WTC11 (cell line): ENCODE data around the gene HIC1. TPM values are rescaled to one million over a fixed set of nuclear protein-coding genes. Genes with fewer than 3 reads are reported as not detected.
A peak's percentile ranks its signal among the peaks of the same experiment; 100 is the strongest.

Experiments used
- CBFB ChIP-seq: sonication (generic); formaldehyde crosslinking; IDR thresholded peaks from 2 replicates; pipeline ENCODE4 v1.8.1; 2022; ENCODE audit warnings: mild to moderate bottlenecking, low read depth, missing genetic modification reagents
- ELF4 ChIP-seq: sonication (generic); formaldehyde crosslinking; IDR thresholded peaks from 2 replicates; pipeline ENCODE4 v1.8.1; 2022; ENCODE audit warnings: low read depth, mild to moderate bottlenecking, moderate library complexity, missing genetic modification reagents
- ETV6 ChIP-seq: sonication (generic); formaldehyde crosslinking; IDR thresholded peaks from 2 replicates; pipeline ENCODE4 v1.8.1; 2022; ENCODE audit warnings: mild to moderate bottlenecking, missing genetic modification reagents
- FOXP1 ChIP-seq: sonication (generic); formaldehyde crosslinking; IDR thresholded peaks from 2 replicates; pipeline ENCODE4 v1.8.0; 2022; ENCODE audit warnings: missing genetic modification reagents, mild to moderate bottlenecking, moderate library complexity, borderline replicate concordance
- GTF2I ChIP-seq: fragments of 250-450 bp; sonication (Bioruptor Pico); conservative IDR thresholded peaks from 2 replicates; pipeline ENCODE4 v1.4.0; 2021; ENCODE audit warnings: mild to moderate bottlenecking
- HMGA2 ChIP-seq: fragments of 250-450 bp; sonication (Bioruptor Pico); IDR thresholded peaks from 2 replicates; pipeline ENCODE4 v1.4.0; 2021; ENCODE audit warnings: mild to moderate bottlenecking, moderate library complexity
- JAZF1 ChIP-seq: fragments of 250-450 bp; sonication (Bioruptor Pico); IDR thresholded peaks from 2 replicates; pipeline ENCODE4 v1.9.0; 2021; ENCODE audit warnings: moderate library complexity, mild to moderate bottlenecking, inconsistent platforms
- MYBL2 ChIP-seq: sonication (generic); formaldehyde crosslinking; IDR thresholded peaks from 2 replicates; pipeline ENCODE4 v1.8.1; 2023; ENCODE audit warnings: mild to moderate bottlenecking, moderate library complexity, missing genetic modification reagents
- NR2C2 ChIP-seq: sonication (generic); formaldehyde crosslinking; IDR thresholded peaks from 2 replicates; pipeline ENCODE4 v1.8.0; 2022; ENCODE audit warnings: mild to moderate bottlenecking, missing genetic modification reagents
- PRRX2 ChIP-seq: fragments of 250-450 bp; sonication (Bioruptor Pico); IDR thresholded peaks from 2 replicates; pipeline ENCODE4 v1.8.0; 2021; ENCODE audit warnings: mild to moderate bottlenecking
- SMAD3 ChIP-seq: sonication (generic); formaldehyde crosslinking; IDR thresholded peaks from 2 replicates; pipeline ENCODE4 v1.8.0; 2022; ENCODE audit warnings: missing genetic modification reagents, mild to moderate bottlenecking, borderline replicate concordance
- SP1 ChIP-seq: sonication (generic); formaldehyde crosslinking; conservative IDR thresholded peaks from 2 replicates; pipeline ENCODE4 v1.8.1; 2022; ENCODE audit warnings: missing genetic modification reagents
- TCF7 ChIP-seq: sonication (generic); formaldehyde crosslinking; IDR thresholded peaks from 2 replicates; pipeline ENCODE4 v1.8.0; 2022; ENCODE audit warnings: mild to moderate bottlenecking, low read depth, missing genetic modification reagents, moderate library complexity
- TEAD1 ChIP-seq: sonication (generic); formaldehyde crosslinking; IDR thresholded peaks from 2 replicates; pipeline ENCODE4 v1.8.0; 2022; ENCODE audit warnings: mild to moderate bottlenecking, missing genetic modification reagents
- TP53 ChIP-seq: sonication (generic); formaldehyde crosslinking; IDR thresholded peaks from 2 replicates; pipeline ENCODE4 v1.8.1; 2023; ENCODE audit warnings: mild to moderate bottlenecking, missing genetic modification reagents
- ZNF219 ChIP-seq: sonication (generic); formaldehyde crosslinking; IDR thresholded peaks from 2 replicates; pipeline ENCODE4 v1.8.0; 2023; ENCODE audit warnings: missing genetic modification reagents, mild to moderate bottlenecking, borderline replicate concordance
- ZNF232 ChIP-seq: sonication (generic); formaldehyde crosslinking; IDR thresholded peaks from 2 replicates; pipeline ENCODE4 v1.8.0; 2022; ENCODE audit warnings: mild to moderate bottlenecking, missing genetic modification reagents
- ZNF416 ChIP-seq: fragments of 250-450 bp; sonication (Bioruptor Pico); IDR thresholded peaks from 2 replicates; pipeline ENCODE4 v1.9.0; 2021; ENCODE audit warnings: mild to moderate bottlenecking, inconsistent platforms
- total RNA-seq: library from RNA; stranded (reverse); gene quantifications from 3 replicates; pipeline ENCODE4 v1.2.3, GENCODE V29; 2021
- TF ChIP-seq, protein P1 (sequence below): sonication (generic); formaldehyde crosslinking; IDR thresholded peaks from 2 replicates; pipeline ENCODE4 v1.8.0; 2022; ENCODE audit warnings: mild to moderate bottlenecking, missing genetic modification reagents
- TF ChIP-seq, protein P2 (sequence below): sonication (generic); formaldehyde crosslinking; IDR thresholded peaks from 2 replicates; pipeline ENCODE4 v1.8.0; 2023; ENCODE audit warnings: missing genetic modification reagents, mild to moderate bottlenecking, borderline replicate concordance
- TF ChIP-seq, protein P3 (sequence below): sonication (generic); formaldehyde crosslinking; IDR thresholded peaks from 2 replicates; pipeline ENCODE4 v1.8.0; 2023; ENCODE audit warnings: missing genetic modification reagents
- TF ChIP-seq, protein P4 (sequence below): sonication (generic); formaldehyde crosslinking; conservative IDR thresholded peaks from 2 replicates; pipeline ENCODE4 v1.8.1; 2022; ENCODE audit warnings: mild to moderate bottlenecking, missing genetic modification reagents
- TF ChIP-seq, protein P5 (sequence below): fragments of 250-450 bp; sonication (Bioruptor Pico); IDR thresholded peaks from 2 replicates; pipeline ENCODE4 v2.1.2; 2022; ENCODE audit warnings: mild to moderate bottlenecking, moderate library complexity
- TF ChIP-seq, protein P6 (sequence below): fragments of 250-450 bp; sonication (Bioruptor Pico); IDR thresholded peaks from 2 replicates; pipeline ENCODE4 v1.9.0; 2021; ENCODE audit warnings: mild to moderate bottlenecking
- TF ChIP-seq, protein P7 (sequence below): sonication (generic); formaldehyde crosslinking; IDR thresholded peaks from 2 replicates; pipeline ENCODE4 v1.8.0; 2022; ENCODE audit warnings: mild to moderate bottlenecking, missing genetic modification reagents
- TF ChIP-seq, protein P8 (sequence below): sonication (generic); formaldehyde crosslinking; IDR thresholded peaks from 2 replicates; pipeline ENCODE4 v1.8.1; 2022; ENCODE audit warnings: mild to moderate bottlenecking, moderate library complexity, missing genetic modification reagents
- TF ChIP-seq, protein P9 (sequence below): sonication (generic); formaldehyde crosslinking; IDR thresholded peaks from 2 replicates; pipeline ENCODE4 v1.8.0; 2022; ENCODE audit warnings: mild to moderate bottlenecking, missing genetic modification reagents

Gene HIC1
- total RNA-seq, 1 experiment from 2014 or later = 0.37 TPM

DNA sequence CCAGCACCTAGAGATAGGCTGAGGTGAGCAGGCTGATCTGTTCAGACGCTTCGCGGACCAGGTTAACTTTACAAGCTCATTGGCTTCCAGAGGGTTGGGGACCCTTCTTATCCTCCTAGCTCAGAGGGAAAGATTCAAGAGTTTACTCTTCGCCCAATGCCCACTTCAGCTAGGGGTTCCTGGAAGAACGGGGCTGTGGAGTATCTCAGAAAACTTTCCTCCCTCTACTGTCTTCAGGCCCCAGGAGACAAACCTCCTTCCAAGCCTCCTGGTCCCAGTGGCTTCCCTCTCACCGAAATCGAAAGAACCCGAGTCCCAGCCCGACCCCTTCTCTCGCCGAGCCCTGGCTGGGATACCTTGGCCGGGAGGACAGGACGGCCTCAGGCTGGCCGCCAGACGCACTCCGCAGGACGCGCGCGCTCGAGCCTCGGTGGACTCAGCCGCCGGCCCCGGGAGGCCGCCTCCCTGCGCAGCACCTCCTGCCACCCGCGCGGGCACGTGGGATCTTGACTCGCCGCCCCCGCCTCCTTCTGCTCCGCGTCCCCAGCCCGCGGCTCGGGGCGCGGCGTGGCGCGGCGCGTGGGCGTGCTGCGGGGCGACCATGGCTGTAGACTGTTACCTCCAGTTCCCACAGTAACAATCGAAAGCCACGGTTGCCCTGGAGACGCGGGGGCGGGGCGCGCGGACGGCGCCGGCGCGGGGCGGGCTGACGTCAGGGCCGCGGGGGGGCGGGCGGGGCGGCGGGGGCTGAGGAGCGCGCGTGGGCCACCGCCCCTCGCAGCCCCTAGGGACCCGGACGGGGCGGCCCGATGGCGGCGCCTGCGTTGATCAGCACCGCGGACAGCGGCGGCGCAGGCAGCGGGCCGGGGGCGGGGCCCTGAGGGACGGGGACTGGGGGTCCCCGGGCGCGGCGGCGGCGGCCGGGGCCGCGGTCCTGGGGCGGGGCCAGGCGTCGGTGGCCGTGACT lies 5.3 kb upstream of the HIC1 start (continued):
- no peak; the same call in 1 of the 2 replicates for TF ChIP-seq FOXP1 (CRISPR knock-in tag)
- 0 out of 2 replicates have a peak, but pooled peaks have one; percentile 23 for TF ChIP-seq ZNF219 (CRISPR knock-in tag)
- TF ChIP-seq CBFB = no peak
- TF ChIP-seq TEAD1 (CRISPR knock-in tag) = peak; percentile 45; the same call in 1 of the 2 replicates
- TF ChIP-seq HMGA2 (CRISPR knock-in tag) = no peak
- TF ChIP-seq, protein P1, sequence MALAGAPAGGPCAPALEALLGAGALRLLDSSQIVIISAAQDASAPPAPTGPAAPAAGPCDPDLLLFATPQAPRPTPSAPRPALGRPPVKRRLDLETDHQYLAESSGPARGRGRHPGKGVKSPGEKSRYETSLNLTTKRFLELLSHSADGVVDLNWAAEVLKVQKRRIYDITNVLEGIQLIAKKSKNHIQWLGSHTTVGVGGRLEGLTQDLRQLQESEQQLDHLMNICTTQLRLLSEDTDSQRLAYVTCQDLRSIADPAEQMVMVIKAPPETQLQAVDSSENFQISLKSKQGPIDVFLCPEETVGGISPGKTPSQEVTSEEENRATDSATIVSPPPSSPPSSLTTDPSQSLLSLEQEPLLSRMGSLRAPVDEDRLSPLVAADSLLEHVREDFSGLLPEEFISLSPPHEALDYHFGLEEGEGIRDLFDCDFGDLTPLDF = no peak
- peak; percentile 18; the same call in 1 of the 2 replicates for TF ChIP-seq ETV6 (CRISPR knock-in tag)
- no peak for TF ChIP-seq ZNF232 (CRISPR knock-in tag)
- no peak for TF ChIP-seq MYBL2 (CRISPR knock-in tag)
- TF ChIP-seq, protein P2, sequence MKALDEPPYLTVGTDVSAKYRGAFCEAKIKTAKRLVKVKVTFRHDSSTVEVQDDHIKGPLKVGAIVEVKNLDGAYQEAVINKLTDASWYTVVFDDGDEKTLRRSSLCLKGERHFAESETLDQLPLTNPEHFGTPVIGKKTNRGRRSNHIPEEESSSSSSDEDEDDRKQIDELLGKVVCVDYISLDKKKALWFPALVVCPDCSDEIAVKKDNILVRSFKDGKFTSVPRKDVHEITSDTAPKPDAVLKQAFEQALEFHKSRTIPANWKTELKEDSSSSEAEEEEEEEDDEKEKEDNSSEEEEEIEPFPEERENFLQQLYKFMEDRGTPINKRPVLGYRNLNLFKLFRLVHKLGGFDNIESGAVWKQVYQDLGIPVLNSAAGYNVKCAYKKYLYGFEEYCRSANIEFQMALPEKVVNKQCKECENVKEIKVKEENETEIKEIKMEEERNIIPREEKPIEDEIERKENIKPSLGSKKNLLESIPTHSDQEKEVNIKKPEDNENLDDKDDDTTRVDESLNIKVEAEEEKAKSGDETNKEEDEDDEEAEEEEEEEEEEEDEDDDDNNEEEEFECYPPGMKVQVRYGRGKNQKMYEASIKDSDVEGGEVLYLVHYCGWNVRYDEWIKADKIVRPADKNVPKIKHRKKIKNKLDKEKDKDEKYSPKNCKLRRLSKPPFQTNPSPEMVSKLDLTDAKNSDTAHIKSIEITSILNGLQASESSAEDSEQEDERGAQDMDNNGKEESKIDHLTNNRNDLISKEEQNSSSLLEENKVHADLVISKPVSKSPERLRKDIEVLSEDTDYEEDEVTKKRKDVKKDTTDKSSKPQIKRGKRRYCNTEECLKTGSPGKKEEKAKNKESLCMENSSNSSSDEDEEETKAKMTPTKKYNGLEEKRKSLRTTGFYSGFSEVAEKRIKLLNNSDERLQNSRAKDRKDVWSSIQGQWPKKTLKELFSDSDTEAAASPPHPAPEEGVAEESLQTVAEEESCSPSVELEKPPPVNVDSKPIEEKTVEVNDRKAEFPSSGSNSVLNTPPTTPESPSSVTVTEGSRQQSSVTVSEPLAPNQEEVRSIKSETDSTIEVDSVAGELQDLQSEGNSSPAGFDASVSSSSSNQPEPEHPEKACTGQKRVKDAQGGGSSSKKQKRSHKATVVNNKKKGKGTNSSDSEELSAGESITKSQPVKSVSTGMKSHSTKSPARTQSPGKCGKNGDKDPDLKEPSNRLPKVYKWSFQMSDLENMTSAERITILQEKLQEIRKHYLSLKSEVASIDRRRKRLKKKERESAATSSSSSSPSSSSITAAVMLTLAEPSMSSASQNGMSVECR = no peak
- TF ChIP-seq, protein P3, sequence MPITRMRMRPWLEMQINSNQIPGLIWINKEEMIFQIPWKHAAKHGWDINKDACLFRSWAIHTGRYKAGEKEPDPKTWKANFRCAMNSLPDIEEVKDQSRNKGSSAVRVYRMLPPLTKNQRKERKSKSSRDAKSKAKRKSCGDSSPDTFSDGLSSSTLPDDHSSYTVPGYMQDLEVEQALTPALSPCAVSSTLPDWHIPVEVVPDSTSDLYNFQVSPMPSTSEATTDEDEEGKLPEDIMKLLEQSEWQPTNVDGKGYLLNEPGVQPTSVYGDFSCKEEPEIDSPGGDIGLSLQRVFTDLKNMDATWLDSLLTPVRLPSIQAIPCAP (CRISPR knock-in tag) = no peak
- TF ChIP-seq, protein P4, sequence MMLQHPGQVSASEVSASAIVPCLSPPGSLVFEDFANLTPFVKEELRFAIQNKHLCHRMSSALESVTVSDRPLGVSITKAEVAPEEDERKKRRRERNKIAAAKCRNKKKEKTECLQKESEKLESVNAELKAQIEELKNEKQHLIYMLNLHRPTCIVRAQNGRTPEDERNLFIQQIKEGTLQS (CRISPR knock-in tag) = no peak
- TF ChIP-seq, protein P5, sequence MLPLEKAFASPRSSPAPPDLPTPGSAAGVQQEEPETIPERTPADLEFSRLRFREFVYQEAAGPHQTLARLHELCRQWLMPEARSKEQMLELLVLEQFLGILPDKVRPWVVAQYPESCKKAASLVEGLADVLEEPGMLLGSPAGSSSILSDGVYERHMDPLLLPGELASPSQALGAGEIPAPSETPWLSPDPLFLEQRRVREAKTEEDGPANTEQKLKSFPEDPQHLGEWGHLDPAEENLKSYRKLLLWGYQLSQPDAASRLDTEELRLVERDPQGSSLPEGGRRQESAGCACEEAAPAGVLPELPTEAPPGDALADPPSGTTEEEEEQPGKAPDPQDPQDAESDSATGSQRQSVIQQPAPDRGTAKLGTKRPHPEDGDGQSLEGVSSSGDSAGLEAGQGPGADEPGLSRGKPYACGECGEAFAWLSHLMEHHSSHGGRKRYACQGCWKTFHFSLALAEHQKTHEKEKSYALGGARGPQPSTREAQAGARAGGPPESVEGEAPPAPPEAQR (CRISPR knock-in tag) = no peak
- TF ChIP-seq JAZF1 (CRISPR knock-in tag) = no peak
- no peak for TF ChIP-seq ZNF416 (CRISPR knock-in tag)
- TF ChIP-seq TP53 (CRISPR knock-in tag) = 0 out of 2 replicates have a peak, but pooled peaks have one; percentile 69
- no peak for TF ChIP-seq GTF2I (CRISPR knock-in tag)
- TF ChIP-seq, protein P6, sequence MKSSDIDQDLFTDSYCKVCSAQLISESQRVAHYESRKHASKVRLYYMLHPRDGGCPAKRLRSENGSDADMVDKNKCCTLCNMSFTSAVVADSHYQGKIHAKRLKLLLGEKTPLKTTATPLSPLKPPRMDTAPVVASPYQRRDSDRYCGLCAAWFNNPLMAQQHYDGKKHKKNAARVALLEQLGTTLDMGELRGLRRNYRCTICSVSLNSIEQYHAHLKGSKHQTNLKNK (CRISPR knock-in tag) = no peak
- TF ChIP-seq ELF4 = no peak
- TF ChIP-seq SMAD3 = no peak
- TF ChIP-seq NR2C2 (CRISPR knock-in tag) = no peak
- TF ChIP-seq, protein P7, sequence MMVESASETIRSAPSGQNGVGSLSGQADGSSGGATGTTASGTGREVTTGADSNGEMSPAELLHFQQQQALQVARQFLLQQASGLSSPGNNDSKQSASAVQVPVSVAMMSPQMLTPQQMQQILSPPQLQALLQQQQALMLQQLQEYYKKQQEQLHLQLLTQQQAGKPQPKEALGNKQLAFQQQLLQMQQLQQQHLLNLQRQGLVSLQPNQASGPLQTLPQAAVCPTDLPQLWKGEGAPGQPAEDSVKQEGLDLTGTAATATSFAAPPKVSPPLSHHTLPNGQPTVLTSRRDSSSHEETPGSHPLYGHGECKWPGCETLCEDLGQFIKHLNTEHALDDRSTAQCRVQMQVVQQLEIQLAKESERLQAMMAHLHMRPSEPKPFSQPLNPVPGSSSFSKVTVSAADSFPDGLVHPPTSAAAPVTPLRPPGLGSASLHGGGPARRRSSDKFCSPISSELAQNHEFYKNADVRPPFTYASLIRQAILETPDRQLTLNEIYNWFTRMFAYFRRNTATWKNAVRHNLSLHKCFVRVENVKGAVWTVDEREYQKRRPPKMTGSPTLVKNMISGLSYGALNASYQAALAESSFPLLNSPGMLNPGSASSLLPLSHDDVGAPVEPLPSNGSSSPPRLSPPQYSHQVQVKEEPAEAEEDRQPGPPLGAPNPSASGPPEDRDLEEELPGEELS = 0 out of 2 replicates have a peak, but pooled peaks have one; percentile 48
- TF ChIP-seq, protein P8, sequence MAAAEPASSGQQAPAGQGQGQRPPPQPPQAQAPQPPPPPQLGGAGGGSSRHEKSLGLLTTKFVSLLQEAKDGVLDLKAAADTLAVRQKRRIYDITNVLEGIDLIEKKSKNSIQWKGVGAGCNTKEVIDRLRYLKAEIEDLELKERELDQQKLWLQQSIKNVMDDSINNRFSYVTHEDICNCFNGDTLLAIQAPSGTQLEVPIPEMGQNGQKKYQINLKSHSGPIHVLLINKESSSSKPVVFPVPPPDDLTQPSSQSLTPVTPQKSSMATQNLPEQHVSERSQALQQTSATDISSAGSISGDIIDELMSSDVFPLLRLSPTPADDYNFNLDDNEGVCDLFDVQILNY (CRISPR knock-in tag) = no peak
- no peak for TF ChIP-seq TCF7 (CRISPR knock-in tag)
- TF ChIP-seq PRRX2 (CRISPR knock-in tag) = no peak
- TF ChIP-seq SP1 (CRISPR knock-in tag) = no peak
- TF ChIP-seq, protein P9, sequence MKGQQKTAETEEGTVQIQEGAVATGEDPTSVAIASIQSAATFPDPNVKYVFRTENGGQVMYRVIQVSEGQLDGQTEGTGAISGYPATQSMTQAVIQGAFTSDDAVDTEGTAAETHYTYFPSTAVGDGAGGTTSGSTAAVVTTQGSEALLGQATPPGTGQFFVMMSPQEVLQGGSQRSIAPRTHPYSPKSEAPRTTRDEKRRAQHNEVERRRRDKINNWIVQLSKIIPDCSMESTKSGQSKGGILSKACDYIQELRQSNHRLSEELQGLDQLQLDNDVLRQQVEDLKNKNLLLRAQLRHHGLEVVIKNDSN (CRISPR knock-in tag) = no peak
